Brain pericyte (primary cell): ENCODE measurements around the gene HTN1.
"Not testable (repeated sequence)": the region's sequence is repeated elsewhere in the genome, so short reads cannot be mapped to it uniquely, and the experiment has no call there.

Experiments used
- DNase-seq: peaks from one replicate; pipeline ENCODE4 v3.0.0-alpha.2; 2012; ENCODE audit warnings: low read depth, low spot score

Gene HTN1

DNA sequence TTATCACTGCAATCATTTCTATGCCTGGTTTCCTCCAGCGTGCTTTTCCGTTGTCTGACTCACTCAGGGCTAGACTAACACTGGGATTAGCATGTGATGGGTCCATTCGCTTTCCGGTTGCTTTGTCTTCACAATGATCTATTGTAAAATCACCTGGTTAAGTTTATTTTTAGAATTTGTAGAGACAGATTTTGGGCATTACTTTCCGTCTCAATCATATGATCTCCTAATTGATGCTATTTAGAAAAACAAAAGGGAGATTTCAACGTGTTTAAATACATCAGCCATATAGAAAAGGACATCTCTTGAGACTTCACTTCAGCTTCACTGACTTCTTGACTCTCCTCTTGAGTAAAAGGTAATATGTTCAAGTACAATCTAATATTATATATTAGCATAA is at the start of gene HTN1:
HTN1 (plus strand) TSS at position 301 of the 400 bp plus-strand sequence. CDS start 2,639 bp downstream, outside the sequence.
- not testable (repeated sequence) for DNase-seq

DNA sequence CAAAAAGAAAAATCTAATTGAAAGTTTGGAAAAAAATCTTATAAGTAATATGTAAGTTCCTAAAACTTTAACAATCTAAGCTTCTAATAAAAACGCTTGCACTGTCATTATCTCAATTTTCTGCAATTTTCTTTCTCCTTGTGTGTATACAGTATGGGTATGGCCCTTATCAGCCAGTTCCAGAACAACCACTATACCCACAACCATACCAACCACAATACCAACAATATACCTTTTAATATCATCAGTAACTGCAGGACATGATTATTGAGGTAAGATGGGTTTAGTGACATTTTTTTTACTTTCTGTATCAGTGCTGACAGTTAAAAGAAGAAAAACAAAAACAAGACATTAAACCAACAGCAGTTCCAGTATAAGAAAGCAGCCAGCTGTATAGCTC is 49.5 kb upstream of the HTN1 start:
- DNase-seq: no peak

DNA sequence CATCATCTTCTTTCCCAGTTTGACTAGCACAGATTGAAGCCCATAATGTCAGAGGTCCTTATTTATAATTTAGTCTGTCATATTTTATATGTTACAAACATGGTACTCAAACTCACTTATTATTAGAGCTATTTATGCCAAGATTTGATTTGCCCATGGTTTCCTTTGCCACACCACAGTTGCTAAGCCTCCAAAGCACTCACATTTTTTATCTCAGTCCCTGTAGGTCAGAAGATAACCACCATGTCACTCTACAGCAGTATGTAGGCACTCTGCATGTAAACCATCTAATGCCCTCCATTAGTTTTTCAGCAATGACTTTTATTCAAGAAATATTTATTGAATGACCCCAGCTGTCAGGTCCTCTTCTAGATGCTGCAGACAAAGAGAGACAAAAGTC is 47.7 kb upstream of the HTN1 start:
- DNase-seq: no peak

DNA sequence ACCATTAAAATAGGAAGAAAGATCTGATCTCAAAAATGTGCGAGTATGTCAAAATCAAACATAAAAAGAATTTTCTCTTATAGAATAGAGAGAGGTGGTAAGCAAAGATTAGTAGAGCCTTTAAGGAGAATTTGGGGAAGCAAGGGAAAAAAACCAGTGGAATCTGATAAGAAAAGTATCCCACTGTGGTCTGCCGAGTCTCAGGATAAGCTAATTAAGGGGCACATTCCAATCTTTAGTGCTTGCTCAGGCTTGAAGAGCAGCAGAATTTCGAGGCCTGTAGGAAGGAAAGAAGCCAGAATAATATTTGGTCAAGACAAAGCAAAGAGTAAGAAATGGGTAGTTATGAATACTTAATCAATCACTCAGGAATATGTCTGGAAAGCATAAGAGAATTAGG is 41.5 kb upstream of the HTN1 start:
- no peak for DNase-seq

DNA sequence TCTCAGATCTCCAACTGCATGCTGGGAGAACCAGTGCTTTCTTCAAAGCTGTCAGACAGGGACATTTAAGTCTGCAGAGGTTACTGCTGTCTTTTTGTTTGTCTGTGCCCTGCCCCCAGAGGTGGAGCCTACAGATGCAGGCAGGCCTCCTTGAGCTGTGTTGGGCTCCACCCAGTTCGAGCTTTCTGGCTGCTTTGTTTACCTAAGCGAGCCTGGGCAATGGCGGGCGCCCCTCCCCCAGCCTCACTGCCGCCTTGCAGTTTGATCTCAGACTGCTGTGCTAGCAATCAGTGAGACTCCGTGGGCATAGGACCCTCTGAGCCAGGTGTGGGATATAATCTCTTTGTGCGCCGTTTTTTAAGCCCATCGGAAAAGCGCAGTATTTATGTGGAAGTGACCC is 31.2 kb upstream of the HTN1 start:
- not testable (repeated sequence) for DNase-seq

DNA sequence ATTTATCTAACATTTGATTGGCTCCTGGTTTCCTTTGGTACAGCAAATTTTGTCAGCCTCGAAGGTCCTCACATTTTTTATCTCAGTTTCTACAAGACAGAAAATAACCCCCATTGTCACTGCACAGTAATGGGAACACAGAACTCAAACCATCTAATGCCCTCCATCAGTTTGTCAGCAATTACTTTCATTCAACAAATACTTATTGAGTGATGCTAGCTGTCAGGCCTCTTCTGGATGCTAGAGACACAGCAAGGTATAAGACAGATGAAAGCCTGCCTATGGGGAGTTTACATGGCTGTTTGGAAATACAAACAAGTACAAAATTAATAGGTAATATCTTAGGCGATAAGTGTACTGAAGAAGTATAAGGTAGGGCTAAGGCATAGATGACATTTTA is 27.0 kb upstream of the HTN1 start:
- no peak for DNase-seq

DNA sequence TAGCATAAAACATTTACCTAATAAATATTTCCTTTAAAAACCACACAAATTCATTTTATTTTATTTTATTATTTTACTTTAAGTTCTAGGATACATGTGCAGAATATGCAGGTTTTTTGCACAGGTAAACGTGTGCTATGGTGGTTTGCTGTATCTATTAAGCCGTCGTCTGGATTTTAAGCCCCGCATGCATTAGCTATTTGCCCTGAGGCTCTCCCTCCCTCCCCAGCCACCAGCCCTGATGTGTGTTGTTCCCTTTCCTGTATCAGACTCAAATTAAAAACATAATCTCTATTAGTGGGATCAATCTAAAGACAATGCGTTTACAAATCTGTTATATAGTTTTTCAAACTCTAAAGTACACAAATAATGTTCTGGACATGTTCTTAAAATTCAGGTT is 23.2 kb upstream of the HTN1 start:
- DNase-seq: no peak

DNA sequence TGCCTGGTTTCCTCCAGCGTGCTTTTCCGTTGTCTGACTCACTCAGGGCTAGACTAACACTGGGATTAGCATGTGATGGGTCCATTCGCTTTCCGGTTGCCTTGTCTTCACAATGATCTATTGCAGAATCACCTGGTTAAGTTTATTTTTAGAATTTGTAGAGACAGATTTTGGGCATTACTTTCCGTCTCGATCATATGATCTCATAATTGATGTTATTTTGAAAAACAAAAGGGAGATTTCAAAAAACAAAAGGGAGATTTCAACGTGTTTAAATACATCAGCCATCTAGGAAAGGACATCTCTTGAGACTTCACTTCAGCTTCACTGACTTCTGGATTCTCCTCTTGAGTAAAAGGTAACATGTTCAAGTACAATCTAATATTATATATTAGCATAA is 22.1 kb upstream of the HTN1 start, which contains the start of gene HTN3:
HTN3 (plus strand) TSS at position 301 of the 400 bp plus-strand sequence. CDS start 2,282 bp downstream, outside the sequence.
- not testable (repeated sequence) for DNase-seq

DNA sequence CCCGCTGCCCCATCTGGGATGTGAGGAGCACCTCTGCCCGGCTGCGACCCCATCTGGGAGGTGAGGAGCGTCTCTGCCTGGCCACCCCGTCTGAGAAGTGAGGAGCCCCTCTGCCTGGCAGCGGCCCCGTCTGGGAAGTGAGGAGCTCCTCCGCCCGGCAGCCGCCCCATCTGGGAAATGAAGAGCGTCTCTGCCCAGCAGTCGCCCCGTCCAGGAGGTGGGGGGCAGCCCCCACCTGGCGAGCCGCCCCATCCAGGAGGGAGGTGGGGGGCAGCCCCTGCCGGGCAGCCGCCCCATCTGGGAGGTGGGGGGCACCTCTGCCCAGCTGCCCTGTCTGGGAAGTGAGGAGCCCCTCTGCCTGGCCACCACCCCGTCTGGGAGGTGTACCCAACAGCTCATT is 12.7 kb upstream of the HTN1 start:
- DNase-seq: not testable (repeated sequence)

DNA sequence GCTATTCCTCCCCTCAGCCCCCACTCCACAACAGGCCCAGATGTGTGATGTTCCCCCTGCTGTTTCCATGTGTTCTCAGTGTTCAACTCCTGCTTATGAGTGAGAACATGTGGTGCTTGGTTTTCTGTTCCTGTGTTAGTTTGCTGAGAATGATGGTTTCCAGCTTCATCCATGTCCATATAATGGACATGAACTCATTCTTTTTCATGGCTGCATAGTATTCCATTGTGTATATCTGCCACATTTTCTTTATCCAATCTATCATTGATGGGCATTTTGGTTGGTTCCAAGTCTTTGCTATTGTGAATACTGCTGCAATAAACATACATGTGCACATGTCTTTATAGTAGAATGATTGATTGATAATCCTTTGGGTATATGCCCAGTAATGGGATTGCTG is 10.3 kb upstream of the HTN1 start:
- DNase-seq: not testable (repeated sequence)

DNA sequence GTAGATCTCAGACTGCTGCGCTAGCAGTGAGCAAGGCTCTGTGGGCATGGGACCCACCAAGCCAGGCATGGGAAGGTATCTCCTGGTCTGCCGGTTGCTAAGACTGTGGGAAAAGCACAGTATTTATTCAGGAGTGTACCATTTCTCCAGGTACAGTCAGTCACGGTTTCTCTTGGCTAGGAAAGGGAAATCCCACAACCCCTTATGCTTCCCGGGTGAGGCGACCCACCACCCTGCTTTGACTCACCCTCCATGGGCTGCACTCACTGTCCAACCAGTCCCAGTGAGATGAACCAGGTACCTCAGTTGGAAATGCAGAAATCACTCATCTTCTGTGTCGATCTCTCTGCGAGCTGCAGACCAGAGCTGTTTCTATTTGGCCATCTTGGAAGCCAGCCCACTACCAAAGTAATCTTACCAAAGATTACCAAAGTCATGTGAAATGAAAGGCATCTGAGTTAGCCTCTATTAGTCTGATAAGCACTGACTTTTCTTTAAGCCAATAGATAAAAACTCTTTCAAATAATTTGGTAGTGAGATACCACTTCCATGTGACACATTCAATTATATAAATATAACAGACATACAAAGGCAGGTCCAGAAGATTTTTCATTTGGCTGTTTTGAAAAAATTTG is 8.5 kb upstream of the HTN1 start:
- no peak for DNase-seq

DNA sequence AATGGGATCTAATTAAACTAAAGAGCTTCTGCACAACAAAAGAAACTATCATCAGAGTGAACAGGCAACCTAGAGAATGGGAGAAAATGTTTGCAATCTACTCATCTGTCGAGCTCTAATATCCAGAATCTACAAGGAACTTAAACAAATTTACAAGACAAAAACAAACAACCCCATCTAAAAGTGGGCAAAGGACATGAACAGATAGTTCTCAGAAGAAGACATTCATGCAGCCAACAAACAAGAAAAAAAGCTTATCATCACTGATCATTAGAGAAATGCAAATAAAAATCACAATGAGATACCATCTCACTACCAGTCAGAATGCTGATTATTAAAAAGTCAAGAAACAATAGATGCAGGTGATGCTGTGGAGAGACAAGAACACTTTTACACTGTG is 6.3 kb downstream of the HTN1 start:
- DNase-seq: not testable (repeated sequence)

DNA sequence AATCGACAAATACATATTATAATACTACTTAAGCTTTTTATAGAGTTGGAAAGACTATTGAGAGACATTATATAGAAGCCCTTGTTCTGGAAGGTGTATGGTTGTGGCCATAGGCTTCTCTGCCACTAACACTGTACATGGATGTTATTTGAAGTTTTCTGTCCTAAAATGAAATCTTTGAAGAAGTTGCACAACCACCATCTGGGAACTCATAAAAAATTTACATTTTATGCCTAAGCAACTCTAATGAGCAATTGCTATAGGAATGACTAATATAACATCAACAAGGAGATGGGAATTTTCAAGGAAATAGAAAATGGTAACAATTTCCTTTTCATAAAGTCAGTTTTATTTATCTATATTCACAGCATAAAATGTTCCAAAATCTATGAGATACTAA is 7.4 kb downstream of the HTN1 start:
- no peak for DNase-seq

DNA sequence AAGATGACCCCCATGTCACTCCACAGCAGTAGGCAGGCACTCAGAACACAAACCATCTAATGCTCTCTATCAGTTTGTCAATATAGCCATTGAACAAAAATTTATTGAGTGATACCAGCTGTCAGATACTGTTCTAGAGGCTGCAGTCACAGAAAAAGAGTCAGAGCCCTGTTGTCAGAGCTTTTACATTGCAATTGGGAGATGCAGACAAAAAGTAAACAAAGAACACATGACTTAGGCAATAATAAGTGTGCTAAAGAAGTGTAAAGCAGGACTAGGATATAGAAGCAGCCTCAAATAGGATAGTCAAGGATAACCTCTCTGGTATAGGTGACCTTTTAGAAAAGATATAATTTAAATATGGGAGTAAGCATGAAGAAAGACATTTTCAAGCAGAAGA is 8.9 kb downstream of the HTN1 start:
- DNase-seq: no peak

DNA sequence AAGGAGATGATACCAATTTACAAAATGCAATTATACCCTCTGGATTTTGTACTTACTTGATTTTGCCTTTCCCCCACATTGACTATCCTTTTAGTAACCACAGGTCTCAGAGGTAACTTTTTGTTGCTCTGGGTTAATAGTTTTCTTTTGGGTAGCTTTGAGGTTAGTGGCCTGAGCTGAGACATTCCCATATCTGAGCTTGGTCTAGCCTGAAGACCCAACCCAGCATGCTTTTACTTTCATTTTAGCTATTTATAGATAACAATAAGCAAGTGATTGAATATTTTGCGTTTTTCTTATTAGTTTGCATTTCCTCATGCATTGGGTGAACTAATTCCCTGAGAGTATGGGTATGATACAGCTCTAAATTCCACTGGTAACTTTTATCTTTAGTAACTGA is 11.8 kb downstream of the HTN1 start:
- no peak for DNase-seq

DNA sequence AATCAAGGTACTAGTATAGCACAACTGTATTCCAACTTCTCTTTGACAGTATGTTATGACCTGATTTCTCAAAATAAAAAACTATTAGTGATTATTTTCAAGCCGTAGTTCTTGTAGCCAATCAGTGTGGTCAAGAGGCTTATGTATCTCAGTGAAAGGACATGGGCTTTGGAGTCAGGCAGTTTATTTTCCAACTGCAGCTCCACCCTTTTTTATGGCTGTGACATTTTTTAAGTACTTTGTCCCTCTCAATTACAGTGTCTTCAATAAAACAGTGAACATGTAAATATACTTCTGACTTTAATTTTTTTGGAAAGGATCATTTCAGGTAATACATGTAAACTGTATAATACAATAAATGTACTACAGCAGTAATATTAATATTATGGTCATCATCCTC is 30.0 kb downstream of the HTN1 start:
- DNase-seq: no peak

DNA sequence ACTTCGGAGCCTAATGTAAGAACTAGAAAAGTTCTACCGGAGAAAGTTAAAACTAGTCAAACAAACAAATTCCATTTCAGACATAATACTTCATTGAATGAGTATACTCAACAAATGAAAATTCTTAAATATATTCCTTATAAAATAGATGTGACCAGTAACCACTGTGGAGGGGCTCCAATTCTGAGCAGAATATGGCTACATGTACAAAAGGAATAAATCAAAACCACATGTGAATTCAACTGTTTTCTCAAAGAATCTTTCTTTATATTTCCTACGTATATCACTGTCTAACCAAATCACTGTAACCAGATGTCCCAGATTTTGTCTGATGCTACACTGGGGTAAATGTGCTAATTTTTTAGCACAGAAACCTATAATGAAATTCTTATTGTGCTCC is 49.0 kb downstream of the HTN1 start:
- no peak for DNase-seq
